CD1c-positive myeloid dendritic cell (primary cell): Measurements from ENCODE around the gene ETNK2.
"Not testable (repeated sequence)": the region's sequence is repeated elsewhere in the genome, so short reads cannot be mapped to it uniquely, and the experiment has no call there.

ENCODE experiments used
- DNase-seq: peaks from one replicate; pipeline ENCODE4 v3.0.0-alpha.2; 2016; ENCODE audit errors: extremely low spot score

ETNK2 gene

GRCh38 chr1:204126386-204126785, 25.5 kb downstream of the ETNK2 start:
- DNase-seq = no peak

DNA sequence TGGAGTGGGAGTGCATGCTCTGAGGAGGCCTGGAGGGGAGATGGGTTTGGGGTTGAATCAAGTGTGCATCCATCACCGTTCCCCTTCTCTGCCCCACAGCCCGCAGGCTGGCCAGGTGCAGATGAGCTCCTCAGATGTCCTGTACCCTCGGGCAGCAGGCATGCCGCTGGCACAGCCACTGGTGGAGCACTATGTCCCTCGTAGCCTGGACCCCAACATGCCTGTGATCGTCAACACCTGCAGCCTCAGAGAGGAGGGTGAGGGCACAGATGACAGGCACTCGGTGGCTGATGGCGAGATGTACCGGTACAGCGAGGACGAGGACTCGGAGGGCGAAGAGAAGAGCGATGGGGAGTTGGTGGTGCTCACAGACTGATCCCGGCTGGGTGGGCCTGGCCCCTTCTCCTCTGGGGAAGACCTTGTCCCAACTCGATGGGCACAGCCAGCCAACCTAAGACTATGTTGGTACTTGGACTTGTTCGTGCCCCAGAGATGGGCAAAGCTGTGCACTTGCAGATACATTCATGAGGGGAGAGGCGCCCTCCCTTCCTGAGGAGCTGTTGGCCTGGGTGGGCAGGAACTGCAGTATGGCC, 26.0 kb downstream of the ETNK2 start:
- DNase-seq = no peak

DNA sequence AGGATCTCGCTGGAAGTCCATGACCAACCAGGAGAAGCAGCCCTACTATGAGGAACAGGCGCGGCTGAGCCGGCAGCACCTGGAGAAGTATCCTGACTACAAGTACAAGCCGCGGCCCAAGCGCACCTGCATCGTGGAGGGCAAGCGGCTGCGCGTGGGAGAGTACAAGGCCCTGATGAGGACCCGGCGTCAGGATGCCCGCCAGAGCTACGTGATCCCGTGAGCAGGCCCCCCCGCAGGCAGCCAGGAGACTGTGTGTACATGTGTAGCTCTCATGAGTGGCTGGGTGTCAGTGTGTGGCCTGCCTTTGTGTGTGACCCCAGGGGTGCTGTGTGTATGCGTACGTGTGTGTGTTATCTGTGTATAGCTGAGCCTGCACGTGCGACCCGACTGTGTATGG, 27.2 kb downstream of the ETNK2 start:
- no peak for DNase-seq

DNA sequence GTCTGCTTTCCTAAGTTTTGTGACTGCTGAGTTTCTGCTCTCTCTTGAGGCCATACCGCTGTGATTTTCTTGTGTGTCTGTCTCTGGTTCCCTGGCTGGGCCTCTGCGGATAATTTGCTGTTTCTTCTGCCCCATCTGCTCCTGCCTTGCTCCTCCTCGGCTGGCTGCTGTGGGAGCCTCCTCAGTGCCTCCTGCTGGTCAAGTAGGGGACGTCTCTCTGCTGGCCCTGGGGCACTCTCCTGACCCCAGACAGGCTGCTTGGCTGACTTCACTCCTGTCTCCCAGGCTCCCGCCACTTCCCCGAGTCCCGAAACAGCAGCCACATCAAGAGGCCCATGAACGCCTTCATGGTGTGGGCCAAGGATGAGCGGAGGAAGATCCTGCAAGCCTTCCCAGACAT, 28.5 kb downstream of the ETNK2 start:
- peak; percentile 11 for DNase-seq

GRCh38 chr1:204121840-204122555, 29.8 kb downstream of the ETNK2 start:
- no peak for DNase-seq

GRCh38 chr1:204116539-204116938, 35.3 kb downstream of the ETNK2 start:
- no peak for DNase-seq

GRCh38 chr1:204115116-204115515, 36.7 kb downstream of the ETNK2 start:
- peak; percentile 15 for DNase-seq

- peak; percentile 59 for DNase-seq
These were observed 37.2 kb downstream of the ETNK2 start for GRCh38 chr1:204114606-204115005.

GRCh38 chr1:204113896-204114295, 37.9 kb downstream of the ETNK2 start:
- peak; percentile 44 for DNase-seq

GRCh38 chr1:204112876-204113730, 38.7 kb downstream of the ETNK2 start:
- DNase-seq = no peak

GRCh38 chr1:204110894-204111633, 40.8 kb downstream of the ETNK2 start:
- no peak for DNase-seq

GRCh38 chr1:204108312-204109141, 43.3 kb downstream of the ETNK2 start:
- DNase-seq = no peak

DNA sequence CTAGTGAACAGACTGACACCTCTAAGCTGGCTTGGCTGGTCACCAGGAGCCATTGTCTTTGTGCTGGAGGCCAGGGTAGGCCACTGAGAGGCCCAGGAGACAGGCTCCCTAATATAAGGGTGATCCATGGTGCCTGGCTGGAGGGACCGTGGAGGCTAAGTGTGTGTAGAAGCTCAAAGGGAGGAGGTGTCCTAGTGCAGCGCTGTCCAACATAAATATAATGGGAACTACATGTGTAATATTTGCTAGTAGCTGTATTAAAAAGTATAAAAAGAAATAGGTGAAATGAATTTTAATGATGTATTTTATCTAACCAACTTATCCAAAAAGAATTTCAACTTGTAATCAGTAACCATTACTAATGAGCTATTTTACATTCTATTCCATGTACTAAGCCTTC, 44.0 kb downstream of the ETNK2 start:
- DNase-seq = no peak

DNA sequence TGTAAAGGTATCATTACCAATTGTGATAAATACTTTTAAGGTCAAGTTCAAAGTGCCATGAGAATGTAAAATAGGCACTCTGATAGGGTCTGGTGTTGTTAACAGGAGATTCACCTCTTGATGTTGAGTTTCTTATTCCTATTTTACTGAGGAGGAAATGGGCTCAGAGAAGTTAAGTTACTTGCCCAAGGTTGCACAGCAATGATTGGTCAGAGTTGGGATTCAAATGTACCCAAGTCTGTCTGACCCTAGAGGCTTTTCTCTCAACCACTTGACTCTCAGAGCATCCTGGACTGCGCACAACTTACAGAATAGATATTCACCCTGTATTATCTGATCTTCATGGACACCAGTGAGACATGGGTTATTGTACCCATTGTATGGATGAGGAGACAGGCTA, 45.0 kb downstream of the ETNK2 start:
- DNase-seq = no peak

- DNase-seq = no peak
These were observed 46.7 kb downstream of the ETNK2 start for GRCh38 chr1:204105131-204105515.

DNA sequence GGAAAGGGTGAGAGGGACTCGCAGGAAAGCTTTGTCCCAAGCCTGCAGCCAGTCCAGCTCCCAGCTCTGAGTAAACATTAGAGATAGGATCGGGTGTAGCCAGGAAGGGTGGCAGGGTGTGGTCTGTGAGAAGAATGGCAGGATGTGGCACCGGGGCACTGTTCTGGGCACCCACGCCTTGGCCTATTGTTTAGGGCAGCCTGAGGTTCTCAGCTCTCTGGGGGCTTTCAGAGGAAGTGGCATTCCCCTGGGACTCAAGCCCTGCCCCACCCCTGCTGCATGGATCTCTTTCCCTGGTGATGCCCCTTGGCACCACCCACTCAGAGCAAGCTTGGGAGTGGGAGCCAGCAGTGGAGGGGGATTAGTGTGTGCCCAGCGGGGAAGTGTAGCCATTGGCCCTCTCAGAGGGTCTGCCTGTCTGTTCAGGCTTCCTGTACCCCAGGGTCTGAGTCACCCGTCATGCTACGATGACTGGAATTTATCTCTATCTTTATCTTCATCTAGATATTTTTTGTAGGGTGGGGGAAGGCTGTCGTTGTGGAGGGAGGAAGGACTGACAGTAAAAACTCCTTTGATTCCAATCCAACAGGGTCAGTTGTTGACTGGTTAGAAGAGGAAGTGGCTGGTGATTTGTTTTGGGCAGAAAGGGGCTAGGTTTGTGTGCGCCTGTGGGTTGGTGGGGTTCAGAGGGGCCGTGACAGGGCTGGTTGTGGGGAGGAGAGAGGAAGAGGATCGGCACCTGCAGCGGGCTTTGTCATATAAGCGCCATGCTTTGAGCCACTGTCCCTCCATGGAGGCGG, 47.3 kb downstream of the ETNK2 start:
- no peak for DNase-seq

DNA sequence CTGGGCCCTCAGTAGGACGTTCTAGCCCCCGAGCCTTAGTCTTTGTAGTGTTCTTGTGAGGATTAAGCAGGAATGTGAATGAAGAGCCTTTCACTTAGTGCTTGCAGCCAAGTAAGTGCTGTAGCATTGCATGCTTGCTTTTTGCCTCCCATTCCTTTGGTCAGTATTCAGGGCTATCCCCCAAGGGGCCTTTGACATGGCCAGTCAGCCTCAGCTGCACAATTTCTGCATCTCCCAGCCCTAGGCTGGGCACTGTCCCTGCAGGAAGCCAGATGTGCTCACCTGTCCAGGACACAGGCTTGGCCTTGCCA, 48.5 kb downstream of the ETNK2 start:
- DNase-seq = no peak

DNA sequence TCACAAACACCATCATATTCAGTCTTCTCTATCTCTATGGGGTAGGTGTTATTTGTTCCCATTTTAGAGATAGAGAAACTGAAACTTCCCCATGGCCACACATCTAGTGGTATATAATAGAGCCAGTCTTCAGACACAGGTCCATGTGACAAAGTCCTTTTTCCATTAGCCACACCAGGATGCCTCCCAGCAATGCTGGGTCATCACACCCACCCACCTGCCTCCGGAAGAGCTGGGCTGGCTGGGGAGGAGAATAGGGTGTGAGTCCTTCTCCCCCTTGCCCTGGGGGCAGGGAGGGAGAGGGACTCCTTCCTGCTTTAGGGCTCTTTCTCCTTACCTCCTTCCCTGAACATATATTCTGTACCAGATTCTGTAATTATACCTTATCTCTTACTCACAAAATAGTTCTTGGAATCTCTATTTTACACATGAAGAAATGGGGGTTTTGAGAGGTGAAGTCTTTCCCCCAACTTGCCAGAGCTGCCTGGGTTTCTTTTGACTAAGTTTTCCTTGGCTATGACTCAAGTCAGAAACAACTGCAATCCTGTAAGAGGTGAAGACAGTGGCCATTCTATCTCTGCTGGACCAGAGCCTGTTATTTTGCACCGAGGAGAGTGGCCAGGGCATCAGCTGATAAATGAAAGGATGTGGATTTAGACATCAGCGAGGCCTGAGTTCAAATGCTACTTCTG, 49.0 kb downstream of the ETNK2 start:
- DNase-seq = no peak

GRCh38 chr1:204102029-204102611, 49.7 kb downstream of the ETNK2 start:
- no peak for DNase-seq

GRCh38 chr1:204099754-204100153, 52.1 kb downstream of the ETNK2 start:
- not testable (repeated sequence) for DNase-seq
